Measurements from ENCODE around the gene SLA2.
"Not testable (repeated sequence)": the region's sequence is repeated elsewhere in the genome, so short reads cannot be mapped to it uniquely, and the experiment has no call there.

SLA2 gene

GRCh38 chr20:36573103-36573797 is 72.7 kb downstream of the SLA2 start, which contains the start of gene TGIF2:
TSS of gene TGIF2 (plus strand) at chr20:36573597. CDS start at chr20:36578775, 5,178 bp downstream.
- peak; percentile 93 for DNase-seq

GRCh38 chr20:36572701-36573102 is 73.3 kb downstream of the SLA2 start:
- peak; percentile 46 for DNase-seq

- no peak for DNase-seq
Measured at GRCh38 chr20:36571564-36572504, 74.2 kb downstream of the SLA2 start.

- peak; percentile 53 for DNase-seq
Measured at GRCh38 chr20:36569847-36570429, 76.1 kb downstream of the SLA2 start.

- no peak for DNase-seq
Measured at GRCh38 chr20:36565520-36565919, 80.5 kb downstream of the SLA2 start.

GRCh38 chr20:36564726-36565121 is 81.3 kb downstream of the SLA2 start:
- DNase-seq, result not testable (repeated sequence)

GRCh38 chr20:36564078-36564725 is 81.8 kb downstream of the SLA2 start:
- DNase-seq, result not testable (repeated sequence)

- DNase-seq, result no peak
Measured at GRCh38 chr20:36563374-36563773, 82.6 kb downstream of the SLA2 start.

GRCh38 chr20:36562724-36563123 is 83.3 kb downstream of the SLA2 start:
- no peak for DNase-seq

Data from fibroblast of skin of right quadriceps (primary cell).